ENCODE data around the gene XPO4.
"Not testable (repeated sequence)": the region's sequence is repeated elsewhere in the genome, so short reads cannot be mapped to it uniquely, and the experiment has no call there.

The XPO4 gene

DNA sequence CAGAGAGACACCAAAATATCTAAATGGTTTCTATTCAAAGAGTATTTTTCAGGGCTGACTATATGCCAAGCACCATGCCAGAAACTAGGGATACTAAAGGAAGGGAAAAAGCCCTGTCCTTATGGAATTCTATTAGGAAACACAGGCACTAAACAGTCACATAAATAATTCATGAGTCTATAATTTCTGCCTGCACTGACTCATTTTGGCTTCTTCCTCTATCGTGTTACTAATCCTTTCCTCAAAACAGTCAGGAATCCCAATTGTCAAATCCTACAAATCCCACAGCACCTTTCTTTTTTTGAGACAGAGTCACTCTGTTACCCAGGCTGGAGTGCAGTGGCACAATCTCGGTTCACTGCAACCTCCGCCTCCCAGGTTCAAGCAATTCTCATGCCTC, 29.2 kb downstream of the XPO4 start:
- no peaks in the 10 kb centered on the region for H3K27me3 Mint-ChIP-seq (ENCODE audit: low read depth)
- peaks cover 17% of the 10 kb centered on the region for H3K4me1 Mint-ChIP-seq
- peaks cover 9% of the 10 kb centered on the region for H3K36me3 Mint-ChIP-seq (ENCODE audit: low read depth)
- no peaks in the 10 kb centered on the region for H3K9me3 Mint-ChIP-seq
- TF ChIP-seq CTCF (IDR thresholded peaks at IDR 0.05; ENCODE audit: unreplicated experiment in 3 of 3): no peak
- no peak overlapping the region for H3K4me3 Mint-ChIP-seq
- H3K27ac Mint-ChIP-seq: no peak overlapping the region

- H3K27me3 Mint-ChIP-seq (ENCODE audit: low read depth): no peaks in the 10 kb centered on the region
- no peaks in the 10 kb centered on the region for H3K36me3 Mint-ChIP-seq (ENCODE audit: low read depth)
- H3K27ac Mint-ChIP-seq: no peak overlapping the region
- H3K4me3 Mint-ChIP-seq: no peak overlapping the region
- peaks cover 24% of the 10 kb centered on the region for H3K4me1 Mint-ChIP-seq
- no peak for TF ChIP-seq CTCF (IDR thresholded peaks at IDR 0.05; ENCODE audit: unreplicated experiment in 3 of 3)
- no peaks in the 10 kb centered on the region for H3K9me3 Mint-ChIP-seq
Observed at GRCh38 chr13:20870829-20871228, 31.7 kb downstream of the XPO4 start.

- H3K4me1 Mint-ChIP-seq: peaks cover 20% of the 10 kb centered on the region
- peak; percentile 32 to 37 (median 36) for TF ChIP-seq CTCF (IDR thresholded peaks at IDR 0.05; ENCODE audit: unreplicated experiment in 3 of 3)
- no peaks in the 10 kb centered on the region for H3K9me3 Mint-ChIP-seq
- no peak overlapping the region for H3K4me3 Mint-ChIP-seq
- H3K36me3 Mint-ChIP-seq (ENCODE audit: low read depth): no peaks in the 10 kb centered on the region
- peak overlapping the region in 2 of 3 experiments; percentile 51 to 61 for H3K27ac Mint-ChIP-seq
- no peaks in the 10 kb centered on the region for H3K27me3 Mint-ChIP-seq (ENCODE audit: low read depth)
Observed at GRCh38 chr13:20869540-20869939, 33.0 kb downstream of the XPO4 start.

DNA sequence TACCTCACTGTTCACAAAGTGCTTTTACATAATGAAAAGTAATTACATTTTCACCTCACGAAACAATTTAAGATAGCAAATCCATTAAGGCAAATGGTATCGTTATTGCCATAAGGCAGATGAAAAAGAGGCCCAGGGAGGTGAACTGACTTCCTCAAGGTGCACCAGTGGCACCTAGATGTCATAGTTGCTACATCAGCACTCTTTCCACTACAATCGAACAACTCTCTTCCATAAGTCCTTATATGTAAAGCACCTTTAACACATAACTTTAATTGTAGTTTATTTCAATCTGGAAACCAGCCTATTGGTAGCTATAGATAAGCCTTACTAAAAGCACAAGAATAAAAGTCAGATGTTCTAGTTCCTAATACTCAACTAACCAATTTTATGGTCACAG, 35.1 kb downstream of the XPO4 start:
- peaks cover 8% of the 10 kb centered on the region for H3K4me1 Mint-ChIP-seq
- no peak overlapping the region for H3K4me3 Mint-ChIP-seq

DNA sequence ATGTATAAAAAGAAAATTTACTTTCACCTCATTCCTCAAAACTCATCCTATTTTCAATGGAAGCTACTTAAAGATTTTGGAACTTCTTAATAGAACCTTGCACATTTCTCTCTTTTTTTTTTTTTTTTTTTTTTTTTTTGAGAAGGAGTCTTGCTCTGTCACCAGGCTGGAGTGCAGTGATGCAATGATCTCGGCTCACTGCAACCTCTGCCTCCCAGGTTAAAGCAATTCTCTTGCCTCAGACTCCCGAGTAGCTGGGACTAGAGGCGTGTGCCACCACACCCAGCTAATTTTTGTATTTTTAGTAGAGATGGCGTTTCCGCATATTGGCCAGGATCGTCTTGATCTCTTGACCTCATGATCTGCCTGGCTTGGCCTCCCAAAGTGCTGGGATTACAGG, 40.9 kb downstream of the XPO4 start:
- H3K4me3 Mint-ChIP-seq; H3K27me3 Mint-ChIP-seq (ENCODE audit: low read depth); H3K9me3 Mint-ChIP-seq; H3K27ac Mint-ChIP-seq; H3K4me1 Mint-ChIP-seq: not testable (repeated sequence)
- peaks cover 15% of the 10 kb centered on the region for H3K36me3 Mint-ChIP-seq (ENCODE audit: low read depth)

More for the DNA sequence above, 35.1 kb downstream of the XPO4 start:
- no peaks in the 10 kb centered on the region for H3K9me3 Mint-ChIP-seq
- H3K27ac Mint-ChIP-seq: peak overlapping the region; percentile 33 to 76 (median 45)
- peaks cover 3% of the 10 kb centered on the region for H3K36me3 Mint-ChIP-seq (ENCODE audit: low read depth)
- H3K27me3 Mint-ChIP-seq (ENCODE audit: low read depth): no peaks in the 10 kb centered on the region
- no peak for TF ChIP-seq CTCF (IDR thresholded peaks at IDR 0.05; ENCODE audit: unreplicated experiment in 3 of 3)

GRCh38 chr13:20860844-20861243, 41.7 kb downstream of the XPO4 start:
- Mint-ChIP-seq H3K27ac (no peak overlapping the region), H3K4me1 (peaks cover 1% of the 10 kb centered on the region), H3K9me3 (no peaks in the 10 kb centered on the region), H3K27me3 (ENCODE audit: low read depth) (no peaks in the 10 kb centered on the region), H3K36me3 (ENCODE audit: low read depth) (peaks cover 15% of the 10 kb centered on the region), H3K4me3 (no peak overlapping the region)
- TF ChIP-seq CTCF (IDR thresholded peaks at IDR 0.05; ENCODE audit: unreplicated experiment in 3 of 3): no peak
